Measurements from ENCODE around the gene ANKRD11. TPM values are rescaled to one million over a fixed set of nuclear protein-coding genes. Genes with fewer than 3 reads are reported as not detected.
"Not testable (repeated sequence)": the region's sequence is repeated elsewhere in the genome, so short reads cannot be mapped to it uniquely, and the experiment has no call there.

The ANKRD11 gene
- total RNA-seq, 1 donor from 2014 or later = 31.9 TPM

DNA sequence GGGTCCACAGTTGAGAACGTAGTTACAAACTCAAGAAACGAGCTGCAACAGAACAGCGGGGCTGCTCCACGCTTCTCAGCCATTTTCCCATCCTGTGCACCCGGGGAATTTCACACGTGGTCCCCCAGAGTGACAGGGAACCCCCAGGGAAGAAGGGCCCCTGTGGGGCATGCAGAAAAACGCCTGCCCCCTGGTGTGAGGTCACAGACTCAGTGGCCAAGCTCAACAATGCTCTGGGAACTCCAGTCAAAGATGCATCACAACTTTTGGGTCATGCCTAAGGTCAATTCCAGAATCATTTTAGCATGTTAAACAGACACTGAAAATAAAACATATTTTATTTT lies 157.5 kb downstream of the ANKRD11 start:
- no peak for DNase-seq (ENCODE audit: low read depth in 2 of 2)

DNA sequence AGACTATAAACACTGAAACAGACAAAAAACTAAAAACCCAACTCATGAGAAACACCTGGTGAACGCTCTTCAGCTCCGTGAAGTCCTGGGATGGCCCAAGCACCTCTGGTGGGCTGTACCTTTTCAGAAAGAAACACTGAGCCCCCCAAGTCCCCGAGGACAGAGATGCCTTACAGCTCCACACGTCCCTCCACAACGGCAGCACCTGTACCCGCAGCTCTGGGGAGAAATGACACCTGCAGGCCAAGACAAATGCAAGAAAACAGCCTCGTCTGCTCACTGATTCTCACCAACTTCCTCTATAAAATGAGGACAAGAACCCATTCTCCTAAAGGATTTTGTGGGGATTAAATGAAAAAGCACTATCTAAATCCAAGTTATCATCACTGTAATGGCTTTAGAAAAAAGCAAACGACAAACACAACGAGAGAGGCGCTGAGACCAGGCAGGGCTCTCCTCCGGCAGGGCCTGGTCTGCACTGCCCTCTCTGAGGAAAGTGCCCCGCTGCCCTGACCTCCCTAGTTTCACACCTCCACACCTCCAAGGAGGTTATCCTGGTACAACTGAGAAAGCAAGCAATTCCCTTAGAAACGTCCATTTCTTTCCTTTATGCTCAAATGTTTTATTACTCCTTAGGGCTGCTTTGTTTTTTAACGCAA lies 158.0 kb downstream of the ANKRD11 start:
- no peak for DNase-seq (ENCODE audit: low read depth in 2 of 2)

DNA sequence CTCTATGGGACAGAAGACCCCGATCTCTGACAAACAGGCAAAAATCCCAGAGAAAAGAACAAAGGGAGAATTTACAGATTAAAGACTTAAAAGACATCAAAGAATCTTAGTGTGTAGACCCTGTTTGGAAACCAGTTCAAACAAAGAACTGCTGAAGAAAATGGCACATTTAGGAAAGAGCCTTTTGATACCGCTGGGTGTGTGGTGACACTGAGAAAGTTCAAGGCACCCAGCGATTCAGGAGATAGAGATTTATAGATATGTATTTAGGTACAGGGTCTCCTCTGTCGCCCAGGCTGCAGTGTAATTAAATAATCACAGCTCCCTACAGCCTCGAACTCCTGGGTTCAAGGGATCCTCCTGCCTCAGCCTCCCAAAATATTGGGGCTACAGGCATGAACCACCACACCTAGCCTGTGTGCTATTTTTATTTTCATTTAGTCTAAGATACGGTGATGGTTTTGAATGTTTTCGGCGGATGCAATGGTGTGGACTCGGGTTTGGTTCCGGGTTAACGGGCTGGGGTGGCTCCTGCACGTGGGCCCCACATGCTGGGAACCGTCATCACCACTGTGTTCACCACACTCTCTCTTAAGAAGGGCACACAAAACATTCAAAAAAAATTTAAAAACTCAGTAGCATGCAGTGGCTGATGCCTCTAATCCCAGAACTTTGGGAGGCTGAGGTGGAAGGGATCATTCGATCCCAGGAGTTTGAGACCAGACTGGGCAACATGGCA lies 158.8 kb downstream of the ANKRD11 start:
- DNase-seq (ENCODE audit: low read depth in 2 of 2) = no peak

DNA sequence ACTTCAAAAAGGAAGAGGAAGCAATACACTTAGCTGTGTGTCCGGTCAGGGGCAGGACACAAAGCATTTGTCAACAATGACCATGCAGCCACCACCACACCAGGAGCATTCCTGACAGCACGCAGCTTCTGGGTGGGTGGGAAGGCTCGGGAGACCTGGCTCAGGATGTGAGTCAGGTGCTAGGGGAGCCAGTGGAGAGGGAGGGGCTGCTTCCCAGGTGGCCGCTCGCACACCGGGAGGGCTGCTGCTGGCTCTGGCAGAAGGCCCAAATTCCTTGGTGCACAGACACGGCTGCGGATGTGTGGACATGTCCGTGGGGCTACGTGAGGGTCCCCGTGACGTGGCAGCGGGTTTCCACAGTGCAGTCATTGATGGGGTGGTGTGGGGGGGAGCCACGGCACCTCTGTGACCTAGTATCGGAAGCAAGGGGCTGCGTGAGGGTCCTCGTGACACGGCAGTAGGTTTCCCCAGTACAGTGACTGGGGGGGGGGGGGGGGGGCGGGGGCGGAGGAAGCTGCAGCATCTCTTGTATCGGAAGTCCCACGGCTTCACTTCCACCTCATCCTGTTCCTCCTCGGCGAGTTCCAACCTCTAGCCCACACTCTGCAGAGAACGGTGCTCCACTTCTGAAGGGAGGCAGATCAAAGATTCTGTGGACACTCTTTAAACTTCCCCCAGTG lies 160.0 kb downstream of the ANKRD11 start:
- peak; percentile 89 to 93 for DNase-seq (ENCODE audit: low read depth in 2 of 2)

DNA sequence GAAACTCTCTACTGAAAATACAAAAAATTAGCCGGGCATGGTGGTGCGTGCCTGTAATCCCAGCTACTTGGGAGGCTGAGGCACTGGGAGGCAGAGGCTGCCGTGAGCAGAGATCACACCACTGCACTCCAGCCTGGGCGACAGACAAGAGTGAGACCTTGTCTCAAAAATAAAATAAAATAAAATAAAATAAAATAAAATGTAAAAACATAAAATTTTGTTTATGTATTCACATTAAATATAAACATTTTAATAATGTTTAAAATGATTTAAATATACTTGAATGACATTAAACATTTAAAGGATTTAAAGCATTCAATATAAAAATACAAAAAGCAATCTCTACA lies 160.6 kb downstream of the ANKRD11 start:
- not testable (repeated sequence) for DNase-seq (ENCODE audit: low read depth in 2 of 2)

DNA sequence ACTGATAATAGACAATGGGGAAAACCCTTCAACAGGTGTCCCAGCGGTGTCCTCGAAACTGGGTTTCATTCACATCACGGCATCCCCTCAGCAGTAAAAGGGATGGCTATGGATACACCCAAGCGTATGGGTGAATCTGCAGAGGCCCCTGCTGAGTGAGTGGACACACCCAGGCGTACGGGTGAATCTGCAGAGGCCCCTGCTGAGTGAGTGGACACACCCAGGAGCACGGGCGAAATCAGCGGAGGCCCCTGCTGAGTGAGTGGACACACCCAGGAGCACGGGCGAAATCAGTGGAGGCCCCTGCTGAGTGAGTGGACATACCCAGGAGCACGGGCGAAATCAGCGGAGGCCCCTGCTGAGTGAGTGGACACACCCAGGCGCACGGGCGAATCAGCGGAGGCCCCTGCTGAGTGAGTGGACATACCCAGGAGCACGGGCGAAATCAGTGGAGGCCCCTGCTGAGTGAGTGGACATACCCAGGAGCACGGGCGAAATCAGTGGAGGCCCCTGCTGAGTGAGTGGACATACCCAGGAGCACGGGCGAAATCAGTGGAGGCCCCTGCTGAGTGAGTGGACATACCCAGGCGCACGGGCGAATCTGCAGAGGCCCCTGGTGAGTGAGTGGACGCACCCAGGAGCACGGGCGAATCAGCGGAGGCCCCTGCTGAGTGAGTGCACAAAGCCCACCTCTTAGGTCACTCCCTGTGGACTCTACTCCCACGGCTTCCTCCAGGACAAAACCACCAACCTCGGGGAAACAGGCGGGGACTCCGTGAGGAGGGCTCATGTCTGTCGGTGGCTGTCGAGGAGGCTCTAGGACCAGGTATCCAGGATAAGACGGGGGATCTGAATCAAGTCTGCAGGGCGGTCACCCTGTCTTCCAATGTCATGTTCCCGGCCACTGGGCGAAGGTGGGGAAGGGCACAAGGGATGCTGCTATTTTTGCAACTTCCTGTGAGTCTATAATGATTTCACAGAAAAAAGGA lies 161.7 kb downstream of the ANKRD11 start:
- not testable (repeated sequence) for DNase-seq (ENCODE audit: low read depth in 2 of 2)

DNA sequence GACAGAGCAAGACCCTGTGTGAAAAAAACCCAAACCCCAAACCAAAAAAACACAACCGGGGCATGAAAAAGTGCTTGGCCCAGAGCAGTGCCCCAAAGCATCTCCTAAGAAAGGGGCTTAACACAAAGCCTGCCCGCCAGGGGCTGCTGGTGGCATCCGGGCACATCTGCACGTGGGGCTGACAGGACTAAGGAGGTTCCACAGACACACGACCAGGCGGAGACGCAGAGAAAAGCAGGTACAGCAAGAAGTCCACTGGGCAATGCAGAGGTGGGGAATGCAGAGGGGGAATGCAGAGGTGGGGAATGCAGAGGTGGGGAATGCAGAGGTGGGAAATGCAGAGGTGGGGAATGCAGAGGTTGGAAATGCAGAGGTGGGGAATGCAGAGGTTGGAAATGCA lies 163.6 kb downstream of the ANKRD11 start:
- no peak for DNase-seq (ENCODE audit: low read depth in 2 of 2)

DNA sequence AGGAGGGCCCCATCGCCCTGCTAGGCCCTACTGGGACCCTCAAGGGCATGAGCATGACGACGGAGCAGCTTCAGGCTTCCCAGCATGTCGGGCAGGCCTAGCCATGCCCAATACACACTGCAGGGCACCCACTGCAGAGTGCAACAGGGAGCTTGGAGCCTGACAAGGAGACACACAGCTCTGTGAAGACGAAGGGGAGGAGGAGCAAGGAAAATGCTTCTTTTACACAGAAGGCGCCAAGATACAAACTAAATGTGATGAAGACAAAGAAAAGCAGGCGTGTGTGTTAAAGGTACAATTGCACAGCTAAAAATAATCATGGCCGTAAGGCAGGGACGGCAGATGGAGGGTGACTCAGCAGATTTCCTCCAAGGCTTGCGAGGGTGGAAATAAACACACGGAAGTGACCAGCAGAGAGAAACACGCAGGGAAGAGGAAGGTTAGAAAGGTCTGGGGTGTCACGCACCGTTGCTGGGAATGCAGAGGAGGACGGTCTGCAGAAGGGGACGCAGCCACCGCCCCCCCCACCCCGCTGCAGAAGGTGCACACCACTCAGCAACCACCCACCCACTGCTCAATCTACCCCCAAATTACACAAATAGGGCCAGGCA lies 164.4 kb downstream of the ANKRD11 start:
- peak; percentile 92 to 96 for DNase-seq (ENCODE audit: low read depth in 2 of 2)

DNA sequence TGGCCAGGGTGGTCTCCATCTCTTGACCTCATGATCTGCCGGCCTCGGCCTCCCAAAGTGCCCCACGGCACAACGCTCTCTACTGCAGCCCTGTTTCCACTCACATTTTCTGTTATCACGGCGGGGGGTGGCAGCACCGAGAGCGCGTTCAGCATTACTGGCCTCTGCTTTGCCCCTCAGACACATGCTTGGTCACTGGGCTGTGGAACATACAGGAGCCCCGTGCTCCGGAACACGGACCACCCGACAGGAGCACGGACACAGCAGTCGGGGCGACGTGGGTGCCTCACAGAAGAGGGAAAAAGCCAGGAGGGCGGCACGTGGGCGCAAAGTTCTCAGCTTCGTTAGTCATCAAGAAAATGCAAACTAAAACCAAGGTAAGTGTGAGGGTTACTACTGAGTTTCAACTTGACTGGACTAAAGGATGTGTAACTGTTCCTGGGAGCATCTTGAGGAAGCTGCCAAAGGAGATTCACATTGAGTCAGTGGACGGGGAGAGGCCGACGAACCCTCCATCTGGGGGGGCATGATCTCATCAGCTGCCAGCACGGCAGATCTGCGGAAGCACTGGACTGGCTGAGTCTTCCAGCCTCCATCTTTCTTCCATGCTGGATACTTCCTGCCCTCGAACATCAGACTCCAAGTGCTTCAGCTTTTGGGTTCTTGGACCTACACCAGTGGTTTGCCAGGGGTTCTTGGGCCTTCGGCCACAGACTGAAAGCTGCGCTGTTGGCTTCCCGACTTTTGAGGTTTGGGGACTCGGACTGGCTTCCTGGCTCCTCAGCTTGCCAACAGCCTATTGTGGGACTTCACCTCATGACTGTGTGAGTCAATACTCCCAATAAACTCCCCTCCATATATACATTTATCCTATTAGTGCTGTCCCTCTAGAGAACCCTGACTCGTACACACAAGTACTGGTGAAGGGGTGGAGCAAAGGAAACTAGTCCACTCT lies 166.0 kb downstream of the ANKRD11 start:
- peak in 1 of 2 donors; percentile 88 for DNase-seq (ENCODE audit: low read depth in 2 of 2)

DNA sequence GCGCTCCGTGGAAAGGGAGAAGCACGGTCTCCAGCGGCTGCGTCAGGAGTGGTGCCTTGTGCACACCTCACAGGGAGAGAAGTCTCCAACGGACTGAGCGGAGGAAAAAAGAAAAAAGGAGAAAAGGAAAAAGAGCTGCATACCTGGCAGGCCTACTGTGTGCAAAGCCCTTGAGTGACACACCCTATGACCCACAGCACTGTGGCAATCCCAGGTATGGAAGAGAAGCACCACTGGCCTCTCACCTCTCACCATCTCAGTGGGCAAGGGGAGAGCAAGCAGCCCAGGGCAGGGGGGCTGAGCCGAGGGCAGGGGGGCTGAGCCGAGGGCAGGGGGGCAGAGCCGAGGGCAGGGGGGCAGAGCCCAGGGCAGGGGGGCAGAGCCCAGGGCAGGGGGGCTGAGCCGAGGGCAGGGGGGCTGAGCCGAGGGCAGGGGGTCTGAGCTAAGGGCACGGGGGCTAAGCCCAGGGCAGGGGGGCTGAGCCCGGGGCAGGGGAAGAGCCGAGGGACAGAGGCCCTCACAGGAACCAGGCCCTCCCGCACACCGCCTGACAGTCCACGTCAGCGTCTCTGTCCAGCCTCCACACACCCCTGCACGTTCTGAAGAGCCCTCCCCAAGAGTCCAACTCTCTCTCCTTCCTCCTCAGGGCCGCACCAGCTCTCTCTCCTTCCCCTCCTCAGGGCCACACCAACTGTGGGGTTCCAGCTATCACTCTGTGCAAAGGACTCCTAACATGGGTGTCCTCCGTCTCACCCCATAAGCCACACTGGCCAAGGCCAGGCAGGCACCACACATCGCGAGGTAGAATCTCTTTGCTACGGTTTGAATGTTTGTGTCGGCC lies 167.0 kb downstream of the ANKRD11 start:
- DNase-seq (ENCODE audit: low read depth in 2 of 2) = no peak

DNA sequence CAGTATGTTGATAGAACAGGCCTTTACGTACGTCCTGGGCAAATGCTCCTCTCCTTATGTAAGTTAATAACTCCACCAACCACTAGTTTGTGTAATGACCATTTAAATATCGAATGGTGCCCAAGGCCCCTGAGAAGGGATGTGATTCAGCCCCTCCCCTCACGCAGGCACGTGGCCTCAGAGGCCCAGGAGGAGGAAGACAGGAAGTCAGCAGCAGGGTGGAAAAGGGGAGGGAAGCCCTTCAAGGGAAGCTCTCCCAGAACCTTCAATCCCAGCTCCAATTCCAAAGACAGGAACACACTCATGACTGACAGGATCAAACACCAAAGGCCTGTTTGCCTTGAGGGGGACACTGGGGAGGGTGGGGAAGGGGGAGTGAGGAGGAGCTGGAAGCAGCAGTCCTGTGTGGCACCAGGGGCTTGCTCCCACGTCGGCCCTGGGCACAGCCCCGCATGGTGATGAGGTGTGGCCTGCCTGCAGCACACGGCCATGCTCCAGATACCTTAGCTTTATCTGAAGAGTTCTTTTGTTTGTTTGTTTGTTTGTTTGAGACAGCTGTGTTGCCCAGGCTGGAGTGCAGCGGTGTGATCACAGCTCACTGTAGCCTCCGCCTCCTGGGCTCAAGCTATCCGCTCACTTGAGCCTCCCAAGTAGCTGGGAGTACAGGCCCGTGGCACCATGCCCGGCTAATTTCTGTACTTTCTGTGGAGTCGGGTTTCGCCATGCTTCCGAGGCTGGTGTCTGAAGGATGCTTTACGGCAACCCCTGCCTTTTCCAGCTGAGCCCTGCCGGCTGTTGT lies 167.8 kb downstream of the ANKRD11 start:
- peak; percentile 42 to 82 for DNase-seq (ENCODE audit: low read depth in 2 of 2)

DNA sequence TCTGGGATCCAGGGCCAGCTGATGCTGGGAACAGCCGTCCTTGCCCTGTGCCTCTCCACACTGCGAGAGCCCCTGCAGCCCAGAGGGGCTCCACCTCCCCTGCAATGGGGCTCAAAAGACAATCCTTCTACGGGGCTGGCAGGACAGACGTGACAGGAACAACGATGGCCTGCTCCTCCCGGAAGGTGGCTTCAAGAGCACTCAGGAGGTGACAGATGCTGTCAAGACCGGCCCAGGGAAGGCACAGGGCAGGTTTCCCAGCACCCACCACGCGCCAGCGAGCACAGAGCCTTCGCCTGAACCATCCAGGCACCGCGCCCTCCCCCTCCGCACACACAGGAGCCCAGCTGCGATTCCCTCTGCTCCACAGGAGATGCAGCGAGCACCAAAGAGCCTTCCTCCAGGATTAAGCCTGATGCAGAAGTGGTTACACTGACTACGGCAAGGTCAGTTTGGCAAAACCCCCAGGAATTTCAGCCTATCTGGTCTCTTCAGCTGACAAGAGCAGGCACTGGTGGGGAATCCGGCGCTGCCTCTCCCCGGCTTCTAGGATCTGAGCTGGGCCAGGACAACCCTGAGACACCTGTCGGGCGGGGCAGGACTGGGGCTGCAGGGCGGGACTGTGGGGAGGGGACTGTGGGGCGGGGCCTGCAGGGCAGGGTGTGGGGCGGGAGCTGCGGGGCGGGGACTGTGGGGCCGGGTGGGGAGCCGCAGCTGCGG lies 169.4 kb downstream of the ANKRD11 start:
- no peak for DNase-seq (ENCODE audit: low read depth in 2 of 2)

DNA sequence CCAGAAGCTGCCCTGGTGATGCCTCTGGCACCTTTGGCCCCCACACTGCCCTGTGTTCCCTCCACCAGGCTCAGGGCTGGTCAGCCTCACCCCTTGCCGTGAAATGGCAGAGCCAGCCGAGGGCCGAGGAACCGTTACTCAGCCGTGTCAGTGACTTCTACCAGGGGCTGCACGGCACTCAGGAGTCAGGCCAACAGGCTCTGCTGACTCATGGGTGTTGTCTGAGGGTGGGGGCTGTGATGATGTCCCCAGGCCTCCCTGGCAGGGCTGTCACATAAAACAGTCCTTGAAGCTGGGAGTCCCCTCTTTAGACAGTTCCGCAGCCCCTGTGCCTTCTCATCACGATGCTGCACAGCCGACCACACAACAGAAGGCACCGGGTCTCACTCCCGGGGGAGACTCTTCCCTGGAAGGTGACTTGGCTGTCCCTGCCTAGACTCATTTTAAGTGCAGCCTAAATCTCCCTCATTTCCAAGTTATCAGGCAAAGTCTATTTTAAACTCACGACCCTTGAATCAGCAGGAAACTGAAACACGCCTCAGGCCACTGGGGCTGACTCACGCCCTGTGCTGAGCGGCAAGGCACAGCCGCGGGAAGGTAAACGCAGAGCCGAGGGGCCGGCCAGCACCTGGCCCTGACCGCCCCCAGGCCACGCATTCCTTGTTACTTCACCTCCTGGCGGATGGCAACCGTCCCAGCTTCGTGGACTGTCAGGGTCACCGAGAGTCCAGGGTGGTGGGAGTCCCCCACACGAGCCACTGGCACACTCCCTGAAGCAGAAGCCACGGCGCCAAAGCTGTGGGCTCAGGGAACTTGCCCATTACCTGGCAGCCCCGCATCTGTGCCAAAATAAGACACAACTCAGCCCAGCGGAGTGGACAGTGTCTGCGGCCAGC lies 170.2 kb downstream of the ANKRD11 start:
- DNase-seq (ENCODE audit: low read depth in 2 of 2) = peak; percentile 70 to 88

DNA sequence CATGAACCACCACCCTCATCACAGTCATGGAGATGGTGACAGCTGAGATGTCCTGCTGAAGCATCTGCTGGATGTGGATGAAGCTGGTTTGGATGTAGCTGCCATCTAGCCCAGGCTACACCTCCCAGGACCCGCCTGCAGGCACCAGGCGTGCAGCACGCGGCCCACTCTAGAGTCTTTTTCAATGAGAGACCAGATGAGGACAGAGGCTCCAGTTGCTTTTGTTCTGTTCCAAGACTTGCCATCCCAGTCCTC lies 170.8 kb downstream of the ANKRD11 start:
- DNase-seq (ENCODE audit: low read depth in 2 of 2) = no peak

DNA sequence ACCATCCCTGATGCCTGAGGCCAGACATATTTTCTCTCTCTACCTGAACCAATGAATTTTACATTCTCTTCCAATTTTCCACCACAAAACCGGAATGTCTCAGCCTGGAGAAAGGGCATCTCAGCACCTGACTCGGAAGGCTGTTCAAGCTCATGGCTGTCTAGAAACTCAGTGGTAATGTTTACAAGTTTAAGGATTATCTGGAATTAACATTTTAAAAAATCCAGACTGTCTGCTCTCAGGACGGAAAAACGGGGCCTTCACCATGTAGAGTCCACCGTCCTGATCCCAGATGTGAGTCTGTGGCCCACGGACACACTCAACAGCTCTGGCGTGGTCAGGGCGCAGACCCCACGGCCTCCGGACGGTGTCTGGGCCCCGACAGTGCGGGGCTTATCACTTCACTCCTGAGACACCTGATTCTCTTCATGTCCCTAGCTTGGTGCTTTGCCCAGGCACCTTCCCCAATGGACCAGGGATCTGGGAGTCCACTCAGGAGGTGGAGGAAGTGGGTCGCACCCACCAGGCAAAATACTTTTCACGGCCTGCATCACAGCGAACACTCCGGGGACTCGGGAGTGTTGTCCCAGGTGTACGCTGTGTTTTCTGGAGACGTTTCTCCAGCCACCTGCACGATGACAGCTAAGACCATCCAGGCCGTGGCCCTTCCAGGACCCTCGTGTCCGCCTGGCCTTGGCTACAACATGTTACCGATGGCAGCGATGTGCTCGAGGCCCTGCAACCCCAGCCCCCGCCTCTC lies 171.3 kb downstream of the ANKRD11 start:
- no peak for DNase-seq (ENCODE audit: low read depth in 2 of 2)

DNA sequence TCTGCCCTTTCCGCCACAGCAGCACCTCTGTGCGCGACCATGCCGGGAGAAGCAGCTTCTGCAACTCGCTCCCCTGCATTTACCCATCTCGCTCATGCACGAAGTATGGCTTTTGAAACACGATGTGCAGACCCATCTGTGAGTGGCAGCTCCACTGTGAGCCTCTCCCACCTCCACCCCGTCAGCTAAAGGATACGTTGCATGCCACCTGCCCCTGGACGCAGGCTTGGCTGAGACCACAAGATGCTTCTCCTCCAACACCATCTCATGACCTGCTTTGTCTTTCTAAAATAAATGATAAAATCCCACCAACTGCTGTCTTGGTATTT lies 172.0 kb downstream of the ANKRD11 start:
- no peak for DNase-seq (ENCODE audit: low read depth in 2 of 2)
